Activated effector memory CD4-positive, alpha-beta T cell treated with Interleukin-2 at 50 U/mL for 16 hours (primary cell): ENCODE results near the gene BABAM2.
"Not testable (repeated sequence)": the region's sequence is repeated elsewhere in the genome, so short reads cannot be mapped to it uniquely, and the experiment has no call there.

Source experiments
- DNase-seq: peaks from one replicate; pipeline ENCODE4 v3.0.0-alpha.2; 2020

BABAM2 gene

GRCh38 chr2:27890146-27890923 is at the start of gene BABAM2, which contains the start of gene RBKS:
Gene BABAM2, plus strand, starts transcription at chr2:27890729. Its CDS starts 3,828 bp downstream, at chr2:27894557.
Gene RBKS, minus strand, starts transcription at chr2:27890387. Its CDS starts 42 bp downstream, at chr2:27890345.
- DNase-seq, result peak; percentile 89

- no peak for DNase-seq
Measured at GRCh38 chr2:27842894-27843293, 47.6 kb upstream of the BABAM2 start.

- DNase-seq, result no peak
Measured at GRCh38 chr2:27843992-27844391, 46.5 kb upstream of the BABAM2 start.

- DNase-seq, result no peak
Measured at GRCh38 chr2:27844821-27845255, 45.7 kb upstream of the BABAM2 start.

GRCh38 chr2:27847333-27847732 is 43.2 kb upstream of the BABAM2 start:
- DNase-seq, result no peak

DNA sequence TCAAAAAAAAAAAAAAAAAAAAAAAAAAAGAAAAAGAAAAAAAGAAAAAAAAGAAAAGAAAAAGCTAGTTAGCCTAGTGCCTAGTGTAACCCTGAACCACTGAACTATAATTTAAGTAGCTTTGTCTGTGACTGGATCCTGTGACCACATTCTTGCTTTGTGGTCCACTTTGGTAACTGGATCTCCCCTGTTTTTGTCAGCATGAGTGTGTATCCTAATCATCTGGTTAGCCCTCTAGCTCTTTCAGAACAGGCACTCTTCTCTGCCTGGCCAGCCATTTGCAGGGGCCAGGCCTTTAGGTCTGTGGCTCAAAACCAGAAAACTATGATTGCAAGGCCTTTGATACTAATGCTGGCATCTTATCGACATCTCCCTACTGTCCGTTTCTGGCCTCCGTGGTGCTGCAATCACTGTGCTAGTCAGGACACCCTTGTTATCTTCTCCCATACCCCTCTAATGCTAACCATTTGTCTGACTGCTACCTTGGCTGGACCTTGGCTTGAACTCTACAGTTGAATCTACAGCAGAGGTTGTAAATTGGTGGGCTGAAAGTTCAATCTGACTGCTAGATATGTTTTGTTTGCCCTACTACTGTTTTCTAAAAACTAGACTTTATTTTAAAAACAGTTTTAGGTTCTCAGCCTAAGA is 40.8 kb upstream of the BABAM2 start:
- no peak for DNase-seq

- DNase-seq, result no peak
Measured at GRCh38 chr2:27852691-27853090, 37.8 kb upstream of the BABAM2 start.

DNA sequence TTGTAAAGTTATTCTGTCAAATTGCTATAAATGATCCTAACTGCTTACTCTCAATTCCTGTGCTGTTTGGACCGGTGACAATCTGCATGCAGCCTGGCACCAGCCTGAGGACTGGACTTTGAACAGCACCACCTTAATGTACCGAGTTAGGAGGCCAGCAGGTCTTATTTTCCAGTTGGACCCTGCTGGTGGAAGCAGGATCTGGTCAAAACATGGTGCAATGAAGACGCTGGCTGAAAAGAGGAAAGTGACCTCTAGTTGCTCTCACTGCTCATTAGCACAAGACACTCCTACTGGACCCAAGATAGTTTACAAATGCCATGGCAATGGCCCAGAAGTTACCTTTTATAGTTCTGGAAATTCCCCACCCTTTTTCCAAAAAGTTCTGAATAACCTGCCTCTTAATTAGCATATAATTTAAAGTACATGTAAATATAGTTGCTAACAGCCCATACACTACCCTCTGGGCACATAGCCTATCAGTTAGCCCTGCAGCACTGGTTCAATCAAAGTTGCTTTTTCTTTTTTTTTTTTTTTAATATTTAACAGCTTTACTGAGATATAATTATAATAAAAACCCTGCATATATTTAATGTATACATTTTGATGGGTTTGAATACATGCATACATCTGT is 36.2 kb upstream of the BABAM2 start:
- DNase-seq, result no peak

- DNase-seq, result no peak
Measured at GRCh38 chr2:27855476-27855875, 35.1 kb upstream of the BABAM2 start.

DNA sequence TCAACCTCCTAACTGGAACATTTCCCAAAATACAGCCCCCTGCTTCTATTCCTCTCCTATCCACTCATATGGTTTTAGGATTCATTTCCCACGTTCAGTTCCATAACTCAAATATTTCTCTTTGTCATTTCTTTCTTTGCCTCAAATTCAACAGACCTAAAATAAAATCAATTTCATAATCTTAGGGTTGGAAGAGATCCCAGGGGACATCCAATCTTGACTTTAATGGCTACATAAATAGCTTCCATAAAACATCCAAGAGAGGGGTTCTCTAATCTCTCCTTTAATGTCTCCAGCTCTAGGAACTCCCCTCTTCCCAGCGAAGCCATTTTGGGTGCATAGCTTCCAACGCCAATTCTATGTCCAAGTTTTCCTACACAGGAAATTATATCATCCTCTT is 34.1 kb upstream of the BABAM2 start:
- no peak for DNase-seq

GRCh38 chr2:27856956-27857355 is 33.6 kb upstream of the BABAM2 start:
- no peak for DNase-seq

DNA sequence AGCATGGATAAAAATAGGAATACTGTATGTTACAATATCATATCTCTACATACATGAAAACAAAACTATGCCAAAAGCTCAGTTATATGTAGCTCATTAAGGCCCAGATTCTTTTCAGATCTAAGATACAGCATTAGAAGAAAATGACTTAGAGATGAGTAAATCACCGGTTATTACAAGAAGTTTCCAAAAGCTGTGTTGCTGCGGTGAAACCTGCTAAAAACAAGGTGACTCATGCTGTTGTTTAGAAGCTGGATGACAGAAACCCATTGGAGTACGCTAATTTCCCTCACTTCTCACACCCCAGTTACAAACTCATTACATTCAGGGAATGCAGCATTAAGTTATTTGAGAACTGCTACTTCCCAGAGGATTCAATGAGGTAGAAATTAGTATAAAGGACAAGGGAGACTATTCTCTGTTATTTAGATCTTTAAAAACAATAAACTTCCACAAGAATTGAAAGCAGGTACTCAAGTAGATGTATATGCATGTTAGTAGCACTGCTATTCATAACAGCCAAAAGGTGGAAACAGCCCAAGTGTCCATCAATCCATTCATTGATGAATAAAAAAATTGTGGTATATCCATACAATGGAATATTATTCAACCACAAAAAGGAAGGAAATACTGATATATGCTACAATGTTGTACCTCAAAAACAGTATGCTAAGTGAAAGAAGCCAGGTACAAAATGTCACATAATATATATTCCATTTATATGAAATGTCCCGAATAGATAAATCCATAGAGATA is 32.9 kb upstream of the BABAM2 start:
- DNase-seq, result no peak

DNA sequence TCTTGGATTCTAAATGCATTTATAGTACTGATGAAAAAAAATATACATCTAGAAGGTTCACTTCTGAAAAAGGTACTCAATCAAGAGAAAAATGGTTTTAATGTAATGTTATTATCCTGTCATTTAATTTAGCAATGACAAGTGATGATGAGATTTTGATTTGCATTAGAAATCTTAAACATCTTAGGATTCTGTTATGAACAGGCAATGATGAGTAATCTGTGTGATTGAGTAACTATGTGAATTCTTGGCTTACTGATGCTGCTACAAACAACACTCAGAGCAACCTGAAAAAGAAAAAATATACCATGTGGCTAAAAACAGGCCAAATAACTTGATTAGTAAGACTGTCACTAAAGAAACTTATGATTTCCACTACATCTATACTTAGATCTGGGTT is 30.4 kb upstream of the BABAM2 start:
- DNase-seq, result no peak

- no peak for DNase-seq
Measured at GRCh38 chr2:27863146-27863545, 27.4 kb upstream of the BABAM2 start.

- DNase-seq, result not testable (repeated sequence)
Measured at GRCh38 chr2:27863955-27864354, 26.6 kb upstream of the BABAM2 start.

GRCh38 chr2:27866237-27866636 is 24.3 kb upstream of the BABAM2 start:
- DNase-seq, result no peak

DNA sequence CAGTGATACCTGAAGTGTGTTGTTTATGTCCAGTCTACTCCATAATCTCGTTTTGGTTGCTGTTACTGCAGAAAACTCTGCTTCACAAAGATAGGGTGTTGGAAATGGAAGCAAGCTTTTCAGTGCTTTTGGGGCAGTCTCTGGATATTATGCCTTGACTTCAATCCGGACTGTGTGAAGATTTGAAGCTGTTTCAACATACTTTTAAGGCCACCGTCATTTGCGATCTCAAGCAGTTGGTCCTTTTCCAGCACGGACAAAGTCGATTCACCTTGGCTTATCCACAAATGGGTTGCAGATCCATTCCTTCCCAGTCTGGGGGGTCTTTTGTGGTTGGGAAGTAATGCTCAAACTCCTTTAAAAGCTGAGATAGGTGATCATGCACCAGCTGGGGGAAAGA is 20.8 kb upstream of the BABAM2 start:
- DNase-seq, result no peak

- no peak for DNase-seq
Measured at GRCh38 chr2:27870724-27871123, 19.8 kb upstream of the BABAM2 start.

- DNase-seq, result no peak
Measured at GRCh38 chr2:27871802-27872201, 18.7 kb upstream of the BABAM2 start.

DNA sequence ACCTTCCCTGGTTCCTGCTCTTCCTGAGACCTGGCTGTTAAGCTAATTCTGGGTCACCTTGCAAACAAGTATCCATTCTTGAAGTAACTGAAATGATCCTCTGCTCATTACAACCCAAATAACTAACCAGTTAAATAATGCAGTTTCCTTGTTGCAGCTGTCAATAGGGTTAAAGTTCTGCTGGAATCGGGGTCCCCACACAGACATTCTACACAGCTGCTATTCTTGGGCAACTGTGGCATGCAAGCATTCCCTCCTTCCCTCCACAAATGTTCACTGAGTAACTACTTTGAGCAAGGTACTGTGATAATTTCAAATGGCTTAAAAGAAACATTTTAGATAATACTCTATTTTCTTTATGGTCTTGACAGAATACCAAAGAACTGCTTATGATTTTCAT is 17.4 kb upstream of the BABAM2 start:
- no peak for DNase-seq

DNA sequence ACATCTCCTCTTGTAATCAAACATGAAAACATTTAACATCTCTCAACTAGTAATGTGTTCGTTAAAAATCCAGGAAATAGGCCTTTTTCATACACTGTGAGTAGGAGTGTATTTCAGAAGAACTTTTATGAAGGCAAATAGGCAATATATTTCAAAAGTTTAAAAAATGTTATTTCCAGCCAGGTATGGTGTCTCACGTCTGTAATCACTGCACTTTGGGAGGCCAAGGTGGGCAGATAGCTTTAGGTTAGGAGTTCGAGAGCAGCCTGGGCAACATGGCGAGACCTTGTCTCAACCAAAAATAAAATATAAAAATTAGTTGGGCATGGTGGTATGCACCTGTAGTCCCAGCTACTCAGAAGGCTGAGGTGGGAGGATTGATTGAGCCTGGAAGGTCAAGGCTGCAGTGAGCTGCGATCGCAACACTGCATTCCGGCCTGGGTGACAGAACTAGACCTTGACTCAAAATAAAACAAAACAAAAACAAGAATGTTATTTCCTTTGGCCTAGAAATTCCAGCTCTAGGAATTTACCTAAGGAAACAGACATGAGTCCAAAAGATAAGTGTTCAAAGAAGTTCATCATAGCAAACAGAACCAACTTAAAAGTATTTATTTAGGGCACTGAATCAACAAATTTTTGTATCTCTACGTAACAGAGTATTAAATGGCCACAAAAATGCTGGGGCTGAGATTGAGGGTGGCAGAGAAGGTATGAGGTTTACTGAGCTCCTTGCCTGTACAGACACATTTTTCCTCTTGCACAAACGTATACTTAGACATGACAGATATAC is 15.2 kb upstream of the BABAM2 start:
- DNase-seq, result no peak

- no peak for DNase-seq
Measured at GRCh38 chr2:27878825-27879224, 11.7 kb upstream of the BABAM2 start.
